CD14-positive monocyte (primary cell): ENCODE results near the gene ALDH3A2. TPM values are rescaled to one million over a fixed set of nuclear protein-coding genes. Genes with fewer than 3 reads are reported as not detected.
A peak's percentile ranks its signal among the peaks of the same experiment; 100 is the strongest.

Experiments
- DNase-seq, 3 donors: peaks; one replicate each; pipeline ENCODE4 v3.0.0-alpha.2; 2011 to 2022
- H2AFZ ChIP-seq: 2 replicates; pipeline ENCODE4 v1.6.0; 2012; ENCODE audit warnings: mild to moderate bottlenecking, low read depth, low read length, inconsistent platforms; ENCODE audit not compliant: insufficient read depth, poor library complexity, severe bottlenecking
- H3K27ac ChIP-seq, 2 donors: 1 replicate in 1 of 2; 2 replicates in 1 of 2; pipeline ENCODE4 v1.5.1; 2012 to 2013; ENCODE audit warnings: low read length in 2 of 2, control low read depth in 1 of 2, inconsistent platforms in 1 of 2, low read depth in 1 of 2, mild to moderate bottlenecking in 1 of 2
- H3K27me3 ChIP-seq, 2 donors: one replicate each; pipeline versions ENCODE4 v1.6.0 to v1.6.1; 2011 to 2013; ENCODE audit warnings: low read length in 2 of 2; ENCODE audit not compliant: control insufficient read depth in 2 of 2, insufficient read depth in 2 of 2
- H3K36me3 ChIP-seq, 2 donors: replicated peaks in 1 of 2; 1 replicate in 1 of 2; 2 replicates in 1 of 2; pipeline versions ENCODE4 v1.5.1 to v1.6.1; 2012 to 2013; ENCODE audit warnings: low read length in 2 of 2, control low read depth in 1 of 2, inconsistent platforms in 1 of 2, mild to moderate bottlenecking in 1 of 2; ENCODE audit not compliant: insufficient read depth in 2 of 2, control insufficient read depth in 1 of 2
- H3K4me1 ChIP-seq, 2 donors: 1 replicate in 1 of 2; 2 replicates in 1 of 2; pipeline versions ENCODE4 v1.5.1 to v1.6.1; 2012 to 2013; ENCODE audit warnings: low read length in 2 of 2, control low read depth in 1 of 2, inconsistent platforms in 1 of 2, mild to moderate bottlenecking in 1 of 2, moderate library complexity in 1 of 2; ENCODE audit not compliant: insufficient read depth in 2 of 2, control insufficient read depth in 1 of 2
- H3K4me2 ChIP-seq: replicated peaks from 2 replicates; pipeline ENCODE3; 2012; ENCODE audit warnings: low read length, moderate library complexity, mild to moderate bottlenecking; ENCODE audit not compliant: poor library complexity, severe bottlenecking; ENCODE audit errors: extremely low read depth
- H3K4me3 ChIP-seq, 3 experiments: fragments of 200-600 bp in 1 of 3; sonication (generic) in 1 of 3; replicated peaks in 1 of 3; 1 replicate in 2 of 3; 2 replicates in 1 of 3; pipeline ENCODE4 v1.5.1; 2011 to 2013; ENCODE audit warnings: low read length in 3 of 3, mild to moderate bottlenecking in 3 of 3, control low read depth in 2 of 3, low read depth in 2 of 3, inconsistent platforms in 1 of 3, moderate library complexity in 1 of 3
- H3K79me2 ChIP-seq: 2 replicates; pipeline ENCODE4 v1.6.0; 2012; ENCODE audit warnings: mild to moderate bottlenecking, control low read depth, inconsistent platforms, low read length, moderate library complexity; ENCODE audit not compliant: insufficient read depth
- H3K9ac ChIP-seq: 2 replicates; pipeline ENCODE4 v1.6.0; 2017; ENCODE audit warnings: low read length, mild to moderate bottlenecking; ENCODE audit not compliant: insufficient read depth, poor library complexity, severe bottlenecking
- H3K9me3 ChIP-seq, 2 donors: replicated peaks in 1 of 2; 1 replicate in 1 of 2; 2 replicates in 1 of 2; pipeline versions ENCODE4 v1.5.1 to v1.6.1; 2012 to 2013; ENCODE audit warnings: low read length in 2 of 2, control low read depth in 1 of 2; ENCODE audit not compliant: control insufficient read depth in 1 of 2, insufficient read depth in 1 of 2
- H4K20me1 ChIP-seq: 2 replicates; pipeline ENCODE4 v1.6.0; 2012; ENCODE audit warnings: mild to moderate bottlenecking, low read length, control low read depth, moderate library complexity; ENCODE audit not compliant: insufficient read depth
- H3K27ac Mint-ChIP-seq, 7 donors: one replicate each; pipeline ENCODE4 v1.8.0; 2020; ENCODE audit warnings: mild to moderate bottlenecking in 7 of 7, mixed read lengths in 7 of 7, moderate library complexity in 6 of 7, inconsistent platforms in 2 of 7
- H3K27me3 Mint-ChIP-seq, 3 donors: one replicate each; pipeline ENCODE4 v1.8.0; 2021 to 2022; ENCODE audit warnings: low read depth in 3 of 3, mild to moderate bottlenecking in 3 of 3, mixed read lengths in 3 of 3, moderate library complexity in 3 of 3, inconsistent platforms in 1 of 3
- H3K36me3 Mint-ChIP-seq, 2 donors: one replicate each; pipeline ENCODE4 v1.8.0; 2020; ENCODE audit warnings: mixed read lengths in 2 of 2, inconsistent platforms in 1 of 2, mild to moderate bottlenecking in 1 of 2
- H3K4me1 Mint-ChIP-seq: one replicate; pipeline ENCODE4 v1.8.0; 2020; ENCODE audit warnings: mild to moderate bottlenecking, mixed read lengths
- H3K4me3 Mint-ChIP-seq, 2 donors: one replicate each; pipeline ENCODE4 v1.8.0; 2020; ENCODE audit warnings: mild to moderate bottlenecking in 2 of 2, mixed read lengths in 2 of 2, moderate library complexity in 1 of 2
- H3K9me3 Mint-ChIP-seq, 7 donors: one replicate each; pipeline ENCODE4 v1.8.0; 2020 to 2022; ENCODE audit warnings: mixed read lengths in 7 of 7, mild to moderate bottlenecking in 6 of 7, moderate library complexity in 6 of 7, inconsistent platforms in 2 of 7
- WGBS: methylation state at CpG from one replicate; pipeline ENCODE4 v1.1.5; 2013; ENCODE audit warnings: missing lambda C conversion rate; ENCODE audit not compliant: insufficient coverage; 5-methylcytosine and 5-hydroxymethylcytosine counted together
- intact Hi-C, 2 donors: fragments of 100-400 bp; cut with micrococcal nuclease; formaldehyde crosslinking; loops; one replicate each; pipeline versions ENCODE4 v1.15.0 to v1.15.1; 2023
- polyA plus RNA-seq, 3 donors: library from polyadenylated mRNA; depleted of rRNA in 1 of 3; unstranded in 2 of 3; stranded (reverse) in 1 of 3; fragments of 300-500 nt in 2 of 3; fragments of >200 nt in 1 of 3; fragmentation: Illumina TruSeq in 2 of 3; gene quantifications; 1 replicate in 2 of 3; 2 replicates in 1 of 3; pipeline ENCODE4 v1.2.3, GENCODE V29; 2012 to 2021
- TF ChIP-seq, protein P1 (sequence below): fragments of 200-600 bp; IDR thresholded peaks from one replicate; pipeline ENCODE4 v1.8.0; 2022; ENCODE audit warnings: antibody characterized with exemption, mild to moderate bottlenecking

Gene ALDH3A2
- polyA plus RNA-seq, 3 donors, result 22.5 to 58.0 (median 50.3) TPM

DNA sequence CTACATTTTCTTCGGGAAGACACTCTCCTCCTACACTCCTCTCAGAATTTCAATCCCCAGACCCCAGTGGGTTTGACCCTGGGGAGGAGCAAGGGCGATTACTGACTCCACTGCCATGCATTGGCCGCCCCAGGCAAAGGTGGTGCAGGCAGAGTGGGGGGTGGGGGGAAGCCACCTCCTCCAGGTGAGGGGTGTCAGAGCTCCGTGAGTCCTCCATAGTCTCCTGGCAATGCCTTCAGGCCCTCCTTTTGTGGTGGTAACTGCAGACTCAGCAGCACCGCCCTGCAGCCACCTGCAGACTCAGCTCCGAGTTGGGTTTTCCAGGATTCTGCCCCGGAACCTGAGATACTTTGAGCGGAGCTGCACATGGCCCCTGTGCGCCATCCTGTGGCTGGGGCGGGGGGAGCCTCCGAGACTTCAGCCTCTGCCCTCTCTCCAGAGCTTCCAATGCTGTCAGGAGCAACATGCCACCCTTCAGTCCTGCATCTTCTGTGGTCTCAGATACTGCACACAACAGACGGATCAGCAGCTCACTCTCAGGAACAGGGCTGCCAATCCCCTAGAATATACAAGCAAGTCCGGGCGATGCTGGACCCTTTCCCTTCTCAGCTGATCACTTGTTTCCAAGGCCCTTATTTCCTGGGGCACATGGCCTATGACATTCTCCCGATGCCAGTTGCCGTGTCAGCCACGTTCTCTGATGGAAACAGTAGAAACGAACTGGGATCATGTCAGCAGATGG lies 70.2 kb downstream of the ALDH3A2 start:
- Histone ChIP-seq H4K20me1 (no peaks in the 10 kb centered on the region), H3K4me3 (no peak overlapping the region), H2AFZ (no peak overlapping the region), H3K9me3 (no peaks in the 10 kb centered on the region), H3K4me1 (peaks cover 10 to 15% of the 10 kb centered on the region in 2 donors), H3K27me3 (no peaks in the 10 kb centered on the region), H3K79me2 (no peaks in the 10 kb centered on the region), H3K9ac (no peak overlapping the region), H3K4me2 (no peak overlapping the region), H3K27ac (no peak overlapping the region), H3K36me3 (no peaks in the 10 kb centered on the region)
- DNase-seq, result no peak
- TF ChIP-seq, protein P1, sequence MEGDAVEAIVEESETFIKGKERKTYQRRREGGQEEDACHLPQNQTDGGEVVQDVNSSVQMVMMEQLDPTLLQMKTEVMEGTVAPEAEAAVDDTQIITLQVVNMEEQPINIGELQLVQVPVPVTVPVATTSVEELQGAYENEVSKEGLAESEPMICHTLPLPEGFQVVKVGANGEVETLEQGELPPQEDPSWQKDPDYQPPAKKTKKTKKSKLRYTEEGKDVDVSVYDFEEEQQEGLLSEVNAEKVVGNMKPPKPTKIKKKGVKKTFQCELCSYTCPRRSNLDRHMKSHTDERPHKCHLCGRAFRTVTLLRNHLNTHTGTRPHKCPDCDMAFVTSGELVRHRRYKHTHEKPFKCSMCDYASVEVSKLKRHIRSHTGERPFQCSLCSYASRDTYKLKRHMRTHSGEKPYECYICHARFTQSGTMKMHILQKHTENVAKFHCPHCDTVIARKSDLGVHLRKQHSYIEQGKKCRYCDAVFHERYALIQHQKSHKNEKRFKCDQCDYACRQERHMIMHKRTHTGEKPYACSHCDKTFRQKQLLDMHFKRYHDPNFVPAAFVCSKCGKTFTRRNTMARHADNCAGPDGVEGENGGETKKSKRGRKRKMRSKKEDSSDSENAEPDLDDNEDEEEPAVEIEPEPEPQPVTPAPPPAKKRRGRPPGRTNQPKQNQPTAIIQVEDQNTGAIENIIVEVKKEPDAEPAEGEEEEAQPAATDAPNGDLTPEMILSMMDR, result no peak
- no peaks in the 10 kb centered on the region for H3K9me3 Mint-ChIP-seq
- H3K4me3 Mint-ChIP-seq, result no peak overlapping the region
- H3K27ac Mint-ChIP-seq, result peak overlapping the region in 1 of 7 donors; percentile 15
- 88% methylated on average over 13 of the region's 18 CpGs for WGBS
- H3K27me3 Mint-ChIP-seq, result peaks cover 0 to 8% (median 0%) of the 10 kb centered on the region in 3 donors
- intact Hi-C loops, result no loop called here
- H3K4me1 Mint-ChIP-seq, result peaks cover 11% of the 10 kb centered on the region
- no peaks in the 10 kb centered on the region for H3K36me3 Mint-ChIP-seq

DNA sequence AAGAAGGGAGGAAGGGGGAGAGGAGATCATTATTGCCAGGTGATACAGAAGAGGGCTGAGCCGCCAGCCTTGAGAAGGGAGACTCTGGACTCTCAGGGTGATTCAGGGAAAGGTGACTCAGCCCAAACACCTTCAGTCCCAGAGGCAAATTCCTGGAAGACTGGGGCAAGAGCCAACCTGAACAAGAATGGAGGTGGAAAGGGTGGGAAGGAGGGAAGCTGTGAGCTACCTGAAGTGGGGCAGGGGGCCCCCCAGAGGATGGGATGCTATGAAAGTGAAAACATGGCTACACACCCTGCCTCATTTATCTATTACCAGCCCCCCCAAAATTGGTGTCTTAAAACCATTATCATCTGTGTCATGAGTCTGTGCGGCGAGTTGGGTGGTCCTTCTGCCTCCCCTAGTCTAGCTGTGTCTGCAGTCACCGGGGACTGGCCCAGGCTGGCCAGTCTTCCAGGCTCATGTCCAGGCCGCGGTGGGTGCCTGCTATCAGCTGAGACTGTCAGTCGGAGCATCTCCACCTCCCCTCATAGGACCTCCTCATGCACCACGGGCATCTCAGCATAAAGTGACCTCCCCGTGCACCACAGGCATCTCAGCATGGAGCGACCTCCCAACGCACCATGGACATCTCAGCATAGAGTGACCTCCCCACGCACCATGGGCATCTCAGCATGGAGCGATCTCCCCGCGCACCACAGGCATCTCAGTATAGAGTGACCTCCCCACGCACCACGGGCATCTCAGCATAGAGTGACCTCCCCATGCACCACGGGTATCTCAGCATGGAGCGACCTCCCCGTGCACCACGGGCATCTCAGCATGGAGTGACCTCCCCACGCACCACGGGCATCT lies 71.0 kb downstream of the ALDH3A2 start:
- no peak overlapping the region for H2AFZ ChIP-seq
- H3K4me1 ChIP-seq, result peaks cover 16 to 22% of the 10 kb centered on the region in 2 donors
- Mint-ChIP-seq H3K27ac (peak overlapping the region in 1 of 7 donors; percentile 21), H3K4me3 (no peak overlapping the region), H3K36me3 (no peaks in the 10 kb centered on the region), H3K27me3 (peaks cover 0 to 8% (median 0%) of the 10 kb centered on the region in 3 donors), H3K9me3 (no peaks in the 10 kb centered on the region), H3K4me1 (peaks cover 18% of the 10 kb centered on the region)
- no peaks in the 10 kb centered on the region for H4K20me1 ChIP-seq
- DNase-seq, result no peak
- H3K79me2 ChIP-seq, result no peaks in the 10 kb centered on the region
- H3K27me3 ChIP-seq, result no peaks in the 10 kb centered on the region
- no peak overlapping the region for H3K4me3 ChIP-seq
- intact Hi-C loops, result loop anchor here in 1 of 2 donors (10.0 kb wide), 1 partner anchor 75 kb away; the partner anchor contains the start of gene ALDH3A2
- H3K27ac ChIP-seq, result no peak overlapping the region
- H3K9me3 ChIP-seq, result no peaks in the 10 kb centered on the region
- no peaks in the 10 kb centered on the region for H3K36me3 ChIP-seq
- TF ChIP-seq, protein P1, result no peak
- H3K9ac ChIP-seq, result no peak overlapping the region
- 94% methylated on average over 21 of the region's 23 CpGs for WGBS
- no peak overlapping the region for H3K4me2 ChIP-seq
